GM19467 (cell line): ENCODE results near the gene GTF3C4.
"Not testable (repeated sequence)": the region's sequence is repeated elsewhere in the genome, so short reads cannot be mapped to it uniquely, and the experiment has no call there.

Experiments
- ATAC-seq: cut with Tn5 transposase; IDR thresholded peaks from one replicate; pipeline ENCODE4 v1.9.1; 2021; ENCODE audit warnings: mild to moderate bottlenecking, moderate library complexity; ENCODE audit not compliant: unreplicated experiment

GTF3C4 gene

GRCh38 chr9:132697230-132697629 is 27.0 kb downstream of the GTF3C4 start:
- ATAC-seq, result no peak

GRCh38 chr9:132698989-132699388 is 28.7 kb downstream of the GTF3C4 start:
- ATAC-seq, result no peak

- no peak for ATAC-seq
These were observed 29.7 kb downstream of the GTF3C4 start for GRCh38 chr9:132699956-132700355.

- ATAC-seq, result no peak
These were observed 32.0 kb downstream of the GTF3C4 start for GRCh38 chr9:132702254-132702653.

- no peak for ATAC-seq
These were observed 33.1 kb downstream of the GTF3C4 start for GRCh38 chr9:132703336-132703735.

GRCh38 chr9:132708239-132708638 is 38.0 kb downstream of the GTF3C4 start:
- no peak for ATAC-seq

GRCh38 chr9:132708769-132709430 is 38.6 kb downstream of the GTF3C4 start:
- ATAC-seq, result no peak

GRCh38 chr9:132710333-132710732 is 40.1 kb downstream of the GTF3C4 start:
- ATAC-seq, result no peak

- ATAC-seq, result not testable (repeated sequence)
These were observed 40.9 kb downstream of the GTF3C4 start for GRCh38 chr9:132711152-132711551.

GRCh38 chr9:132711846-132712245 is 41.6 kb downstream of the GTF3C4 start:
- ATAC-seq, result no peak

GRCh38 chr9:132712753-132713152 is 42.5 kb downstream of the GTF3C4 start:
- ATAC-seq, result no peak

GRCh38 chr9:132716007-132716406 is 45.7 kb downstream of the GTF3C4 start:
- ATAC-seq, result no peak

GRCh38 chr9:132717326-132717945 is 47.2 kb downstream of the GTF3C4 start:
- ATAC-seq, result no peak

- not testable (repeated sequence) for ATAC-seq
These were observed 48.2 kb downstream of the GTF3C4 start for GRCh38 chr9:132718381-132718928.

- no peak for ATAC-seq
These were observed 51.4 kb downstream of the GTF3C4 start for GRCh38 chr9:132721661-132722060.

GRCh38 chr9:132722564-132723065 is 52.4 kb downstream of the GTF3C4 start:
- ATAC-seq, result no peak

GRCh38 chr9:132723809-132724208 is 53.5 kb downstream of the GTF3C4 start:
- ATAC-seq, result no peak

GRCh38 chr9:132725306-132725705 is 55.0 kb downstream of the GTF3C4 start:
- no peak for ATAC-seq

- ATAC-seq, result no peak
These were observed 56.4 kb downstream of the GTF3C4 start for GRCh38 chr9:132726576-132727130.

GRCh38 chr9:132728071-132728470 is 57.8 kb downstream of the GTF3C4 start:
- ATAC-seq, result no peak

GRCh38 chr9:132728497-132728896 is 58.2 kb downstream of the GTF3C4 start:
- ATAC-seq, result no peak
